ENCODE results near the gene SYT2.

SYT2 gene

GRCh38 chr1:202685641-202686040 is 24.6 kb downstream of the SYT2 start:
- Histone ChIP-seq H3K9me3 (ENCODE audit: control insufficient read depth, insufficient read depth, low read length) (no peaks in the 10 kb centered on the region), H3K4me2 (ENCODE audit: low read length) (no peak overlapping the region), H4K20me1 (ENCODE audit: control insufficient read depth, insufficient read depth, low read depth, low read length) (no peaks in the 10 kb centered on the region), H3K36me3 (ENCODE audit: control insufficient read depth, low read length) (no peaks in the 10 kb centered on the region), H3K79me2 (ENCODE audit: control insufficient read depth, low read length) (no peaks in the 10 kb centered on the region), H3K4me1 (ENCODE audit: control insufficient read depth, low read length) (no peaks in the 10 kb centered on the region), H3K9me2 (replicated peaks; ENCODE audit: control insufficient read depth, low read length) (no peaks in the 10 kb centered on the region), H3K27ac (ENCODE audit: low read depth, low read length) (no peak overlapping the region), H3K27me3 (ENCODE audit: control insufficient read depth, low read length) (no peaks in the 10 kb centered on the region; the same call in 1 of the 2 replicates), H3K4me3 (ENCODE audit: low read length) (no peak overlapping the region), H3F3A (ENCODE audit: control insufficient read depth, insufficient read depth) (no peaks in the 10 kb centered on the region)
- TF ChIP-seq EZH2phosphoT487 (IDR thresholded peaks at IDR 0.05; ENCODE audit: borderline replicate concordance, low read length) (no peak), CTCF (IDR thresholded peaks at IDR 0.05; ENCODE audit: low read depth, low read length, poor library complexity, severe bottlenecking) (no peak)

- Histone ChIP-seq H3F3A (ENCODE audit: control insufficient read depth, insufficient read depth) (no peaks in the 10 kb centered on the region), H3K4me3 (ENCODE audit: low read length) (no peak overlapping the region), H3K4me1 (ENCODE audit: control insufficient read depth, low read length) (no peaks in the 10 kb centered on the region), H3K36me3 (ENCODE audit: control insufficient read depth, low read length) (no peaks in the 10 kb centered on the region), H3K9me3 (ENCODE audit: control insufficient read depth, insufficient read depth, low read length) (no peaks in the 10 kb centered on the region), H3K27ac (ENCODE audit: low read depth, low read length) (no peak overlapping the region), H3K4me2 (ENCODE audit: low read length) (no peak overlapping the region), H3K27me3 (ENCODE audit: control insufficient read depth, low read length) (no peaks in the 10 kb centered on the region; the same call in 1 of the 2 replicates), H3K79me2 (ENCODE audit: control insufficient read depth, low read length) (no peaks in the 10 kb centered on the region), H3K9me2 (replicated peaks; ENCODE audit: control insufficient read depth, low read length) (no peaks in the 10 kb centered on the region), H4K20me1 (ENCODE audit: control insufficient read depth, insufficient read depth, low read depth, low read length) (no peaks in the 10 kb centered on the region)
- TF ChIP-seq EZH2phosphoT487 (IDR thresholded peaks at IDR 0.05; ENCODE audit: borderline replicate concordance, low read length) (no peak), CTCF (IDR thresholded peaks at IDR 0.05; ENCODE audit: low read depth, low read length, poor library complexity, severe bottlenecking) (no peak)
Measured at GRCh38 chr1:202684716-202685115, 25.5 kb downstream of the SYT2 start.

GRCh38 chr1:202683029-202683428 is 27.2 kb downstream of the SYT2 start:
- H3F3A ChIP-seq (ENCODE audit: control insufficient read depth, insufficient read depth): no peaks in the 10 kb centered on the region
- H3K9me3 ChIP-seq (ENCODE audit: control insufficient read depth, insufficient read depth, low read length): no peaks in the 10 kb centered on the region
- TF ChIP-seq CTCF (IDR thresholded peaks at IDR 0.05; ENCODE audit: low read depth, low read length, poor library complexity, severe bottlenecking) (no peak), EZH2phosphoT487 (IDR thresholded peaks at IDR 0.05; ENCODE audit: borderline replicate concordance, low read length) (no peak)
- H3K79me2 ChIP-seq (ENCODE audit: control insufficient read depth, low read length): no peaks in the 10 kb centered on the region
- no peaks in the 10 kb centered on the region for H3K36me3 ChIP-seq (ENCODE audit: control insufficient read depth, low read length)
- no peak overlapping the region for H3K27ac ChIP-seq (ENCODE audit: low read depth, low read length)
- H4K20me1 ChIP-seq (ENCODE audit: control insufficient read depth, insufficient read depth, low read depth, low read length): no peaks in the 10 kb centered on the region
- no peak overlapping the region for H3K4me3 ChIP-seq (ENCODE audit: low read length)
- no peaks in the 10 kb centered on the region for H3K9me2 ChIP-seq (replicated peaks; ENCODE audit: control insufficient read depth, low read length)
- H3K27me3 ChIP-seq (ENCODE audit: control insufficient read depth, low read length): no peaks in the 10 kb centered on the region
- H3K4me2 ChIP-seq (ENCODE audit: low read length): no peak overlapping the region
- no peaks in the 10 kb centered on the region for H3K4me1 ChIP-seq (ENCODE audit: control insufficient read depth, low read length)

GRCh38 chr1:202682477-202682876 is 27.8 kb downstream of the SYT2 start:
- Histone ChIP-seq H3K4me1 (ENCODE audit: control insufficient read depth, low read length) (no peaks in the 10 kb centered on the region), H3K27me3 (ENCODE audit: control insufficient read depth, low read length) (no peaks in the 10 kb centered on the region)
- no peak for TF ChIP-seq CTCF (IDR thresholded peaks at IDR 0.05; ENCODE audit: low read depth, low read length, poor library complexity, severe bottlenecking)

More at GRCh38 chr1:202682477-202682876, 27.8 kb downstream of the SYT2 start:
- Histone ChIP-seq H3K9me3 (ENCODE audit: control insufficient read depth, insufficient read depth, low read length) (no peaks in the 10 kb centered on the region), H3K36me3 (ENCODE audit: control insufficient read depth, low read length) (no peaks in the 10 kb centered on the region), H3K4me2 (ENCODE audit: low read length) (no peak overlapping the region), H3K79me2 (ENCODE audit: control insufficient read depth, low read length) (no peaks in the 10 kb centered on the region), H4K20me1 (ENCODE audit: control insufficient read depth, insufficient read depth, low read depth, low read length) (no peaks in the 10 kb centered on the region), H3K27ac (ENCODE audit: low read depth, low read length) (no peak overlapping the region), H3F3A (ENCODE audit: control insufficient read depth, insufficient read depth) (no peaks in the 10 kb centered on the region), H3K4me3 (ENCODE audit: low read length) (no peak overlapping the region), H3K9me2 (replicated peaks; ENCODE audit: control insufficient read depth, low read length) (no peaks in the 10 kb centered on the region)

All from DOHH2 (cell line).